KG1 (cell line): ENCODE measurements around the gene PLET1.

Experiments
- DNase-seq: peaks from one replicate; lab custom pipeline; 2025; lab: John Stamatoyannopoulos, UW

PLET1 gene

GRCh38 chr11:112260490-112260889, at the start of gene PLET1:
Gene PLET1 (minus strand): TSS chr11:112260860. CDS start chr11:112260589, 271 bp downstream.
- no peak for DNase-seq

- DNase-seq = no peak
Observed at GRCh38 chr11:112310419-112310818, 49.8 kb upstream of the PLET1 start.

- DNase-seq = no peak
Observed at GRCh38 chr11:112308651-112309050, 48.0 kb upstream of the PLET1 start.

GRCh38 chr11:112307616-112308015, 47.0 kb upstream of the PLET1 start:
- DNase-seq = no peak

- DNase-seq = no peak
Observed at GRCh38 chr11:112306230-112306629, 45.6 kb upstream of the PLET1 start.

- no peak for DNase-seq
Observed at GRCh38 chr11:112304914-112305313, 44.3 kb upstream of the PLET1 start.

- DNase-seq = no peak
Observed at GRCh38 chr11:112303616-112304015, 43.0 kb upstream of the PLET1 start.

- DNase-seq = no peak
Observed at GRCh38 chr11:112302226-112302868, 41.7 kb upstream of the PLET1 start.

- no peak for DNase-seq
Observed at GRCh38 chr11:112300094-112300786, 39.6 kb upstream of the PLET1 start.

- DNase-seq = no peak
Observed at GRCh38 chr11:112298535-112298934, 37.9 kb upstream of the PLET1 start.

GRCh38 chr11:112297248-112297866, 36.7 kb upstream of the PLET1 start:
- peak; percentile 76 for DNase-seq

GRCh38 chr11:112296044-112296443, 35.4 kb upstream of the PLET1 start:
- no peak for DNase-seq

GRCh38 chr11:112294688-112295340, 34.2 kb upstream of the PLET1 start:
- no peak for DNase-seq

- DNase-seq = no peak
Observed at GRCh38 chr11:112293614-112294013, 33.0 kb upstream of the PLET1 start.

GRCh38 chr11:112292785-112293407, 32.2 kb upstream of the PLET1 start:
- no peak for DNase-seq

- no peak for DNase-seq
Observed at GRCh38 chr11:112292188-112292587, 31.5 kb upstream of the PLET1 start.

- no peak for DNase-seq
Observed at GRCh38 chr11:112291191-112291590, 30.5 kb upstream of the PLET1 start.

GRCh38 chr11:112290493-112290850, 29.8 kb upstream of the PLET1 start:
- DNase-seq = no peak

GRCh38 chr11:112289588-112290492, 29.2 kb upstream of the PLET1 start:
- peak; percentile 59 for DNase-seq

- no peak for DNase-seq
Observed at GRCh38 chr11:112288021-112288420, 27.4 kb upstream of the PLET1 start.

- no peak for DNase-seq
Observed at GRCh38 chr11:112285841-112286311, 25.2 kb upstream of the PLET1 start.
